Measurements from ENCODE around the gene GPAT2. TPM values are rescaled to one million over a fixed set of nuclear protein-coding genes. Genes with fewer than 3 reads are reported as not detected.
"Not testable (repeated sequence)": the region's sequence is repeated elsewhere in the genome, so short reads cannot be mapped to it uniquely, and the experiment has no call there.

The GPAT2 gene
- total RNA-seq, 2 donors from 2014 or later: 6.8 to 8.3 TPM

- ATAC-seq: not testable (repeated sequence)
Measured at GRCh38 chr2:96067098-96067660, 32.5 kb upstream of the GPAT2 start.

GRCh38 chr2:96066511-96066910, 31.8 kb upstream of the GPAT2 start:
- intact Hi-C loops (cut with DNase I); ATAC-seq; DNase-seq: not testable (repeated sequence)

More at GRCh38 chr2:96067098-96067660, 32.5 kb upstream of the GPAT2 start:
- intact Hi-C loops (cut with DNase I); DNase-seq: not testable (repeated sequence)

- DNase-seq; ATAC-seq; intact Hi-C loops (cut with DNase I): not testable (repeated sequence)
Measured at GRCh38 chr2:96065954-96066353, 31.2 kb upstream of the GPAT2 start.

- DNase-seq (no peak), ATAC-seq (no peak)
- intact Hi-C loops (cut with DNase I): no loop called here
Measured at GRCh38 chr2:96065381-96065930, 30.7 kb upstream of the GPAT2 start.

GRCh38 chr2:96064760-96065159, 30.0 kb upstream of the GPAT2 start:
- ATAC-seq; DNase-seq; intact Hi-C loops (cut with DNase I): not testable (repeated sequence)

GRCh38 chr2:96064047-96064675, 29.4 kb upstream of the GPAT2 start:
- intact Hi-C loops (cut with DNase I); DNase-seq; ATAC-seq: not testable (repeated sequence)

GRCh38 chr2:96063116-96063899, 28.6 kb upstream of the GPAT2 start:
- intact Hi-C loops (cut with DNase I); DNase-seq: not testable (repeated sequence)
- ATAC-seq: peak; percentile 24 to 83

GRCh38 chr2:96062483-96062882, 27.8 kb upstream of the GPAT2 start:
- ATAC-seq; intact Hi-C loops (cut with DNase I); DNase-seq: not testable (repeated sequence)

GRCh38 chr2:96061901-96062300, 27.2 kb upstream of the GPAT2 start:
- ATAC-seq; DNase-seq; intact Hi-C loops (cut with DNase I): not testable (repeated sequence)

GRCh38 chr2:96061197-96061817, 26.6 kb upstream of the GPAT2 start:
- DNase-seq; intact Hi-C loops (cut with DNase I); ATAC-seq: not testable (repeated sequence)

GRCh38 chr2:96060325-96060724, 25.6 kb upstream of the GPAT2 start:
- ATAC-seq; DNase-seq; intact Hi-C loops (cut with DNase I): not testable (repeated sequence)

GRCh38 chr2:96059443-96059842, 24.7 kb upstream of the GPAT2 start:
- intact Hi-C loops (cut with DNase I); DNase-seq; ATAC-seq: not testable (repeated sequence)

- ATAC-seq; intact Hi-C loops (cut with DNase I); DNase-seq: not testable (repeated sequence)
Measured at GRCh38 chr2:96055830-96056229, 21.1 kb upstream of the GPAT2 start.

GRCh38 chr2:96054537-96054936, 19.8 kb upstream of the GPAT2 start:
- intact Hi-C loops (cut with DNase I); ATAC-seq; DNase-seq: not testable (repeated sequence)

GRCh38 chr2:96053385-96053784, 18.7 kb upstream of the GPAT2 start:
- DNase-seq; intact Hi-C loops (cut with DNase I): not testable (repeated sequence)

GRCh38 chr2:96052632-96053031, 17.9 kb upstream of the GPAT2 start:
- ATAC-seq; intact Hi-C loops (cut with DNase I); DNase-seq: not testable (repeated sequence)

More at GRCh38 chr2:96053385-96053784, 18.7 kb upstream of the GPAT2 start:
- not testable (repeated sequence) for ATAC-seq

GRCh38 chr2:96049917-96050262, 15.2 kb upstream of the GPAT2 start:
- intact Hi-C loops (cut with DNase I); DNase-seq: not testable (repeated sequence)
- ATAC-seq: peak; percentile 15 to 23

GRCh38 chr2:96049049-96049916, 14.6 kb upstream of the GPAT2 start:
- ATAC-seq: peak; percentile 53 to 59
- intact Hi-C loops (cut with DNase I); DNase-seq: not testable (repeated sequence)
